GM12872 (cell line): ENCODE data around the gene TBXAS1.

Source experiments
- TF ChIP-seq, protein P1 (sequence below): IDR thresholded peaks from 3 replicates; pipeline ENCODE4 v1.5.1; 2011; ENCODE audit warnings: low read depth, mild to moderate bottlenecking, low read length, moderate library complexity; ENCODE audit not compliant: insufficient read depth

Gene TBXAS1

DNA sequence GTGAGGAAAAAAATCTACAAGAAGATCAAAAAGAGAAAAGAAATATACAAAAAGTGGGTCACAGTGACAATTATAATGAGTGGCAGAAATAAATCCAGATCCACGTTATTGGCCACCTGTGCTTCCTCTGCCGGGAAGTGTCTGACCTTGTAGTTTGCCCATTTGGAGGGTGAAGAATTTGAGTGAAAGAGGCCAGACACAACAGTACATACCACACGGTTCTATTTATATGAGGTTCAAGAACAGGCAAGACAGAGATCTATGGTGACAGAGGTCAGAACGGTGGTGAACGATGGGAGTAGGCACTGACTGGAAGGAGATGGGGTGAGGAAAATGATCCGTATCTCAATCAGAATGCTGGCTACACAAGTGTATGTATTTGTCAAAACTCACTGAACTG is 216.6 kb downstream of the TBXAS1 start:
- TF ChIP-seq, protein P1, sequence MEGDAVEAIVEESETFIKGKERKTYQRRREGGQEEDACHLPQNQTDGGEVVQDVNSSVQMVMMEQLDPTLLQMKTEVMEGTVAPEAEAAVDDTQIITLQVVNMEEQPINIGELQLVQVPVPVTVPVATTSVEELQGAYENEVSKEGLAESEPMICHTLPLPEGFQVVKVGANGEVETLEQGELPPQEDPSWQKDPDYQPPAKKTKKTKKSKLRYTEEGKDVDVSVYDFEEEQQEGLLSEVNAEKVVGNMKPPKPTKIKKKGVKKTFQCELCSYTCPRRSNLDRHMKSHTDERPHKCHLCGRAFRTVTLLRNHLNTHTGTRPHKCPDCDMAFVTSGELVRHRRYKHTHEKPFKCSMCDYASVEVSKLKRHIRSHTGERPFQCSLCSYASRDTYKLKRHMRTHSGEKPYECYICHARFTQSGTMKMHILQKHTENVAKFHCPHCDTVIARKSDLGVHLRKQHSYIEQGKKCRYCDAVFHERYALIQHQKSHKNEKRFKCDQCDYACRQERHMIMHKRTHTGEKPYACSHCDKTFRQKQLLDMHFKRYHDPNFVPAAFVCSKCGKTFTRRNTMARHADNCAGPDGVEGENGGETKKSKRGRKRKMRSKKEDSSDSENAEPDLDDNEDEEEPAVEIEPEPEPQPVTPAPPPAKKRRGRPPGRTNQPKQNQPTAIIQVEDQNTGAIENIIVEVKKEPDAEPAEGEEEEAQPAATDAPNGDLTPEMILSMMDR = no peak

DNA sequence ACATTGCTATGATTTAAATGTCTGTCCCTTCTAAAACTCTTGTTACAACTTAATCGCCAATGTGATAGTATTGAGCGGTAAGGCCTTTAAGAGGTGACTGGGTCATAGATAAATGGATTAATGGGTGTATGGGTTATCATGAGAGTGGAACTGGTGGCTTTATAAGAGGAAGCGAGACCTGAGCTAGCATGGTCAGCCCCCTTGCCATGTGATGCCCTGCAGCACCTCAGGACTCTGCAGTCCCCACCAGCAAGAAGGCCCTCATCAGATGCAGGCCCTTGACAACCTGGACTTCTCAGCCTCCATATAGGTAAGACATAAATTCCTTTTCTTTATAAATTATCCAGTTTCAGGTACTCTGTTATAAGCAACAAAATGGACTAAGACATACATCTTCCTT is 218.1 kb downstream of the TBXAS1 start:
- TF ChIP-seq, protein P1 = no peak

DNA sequence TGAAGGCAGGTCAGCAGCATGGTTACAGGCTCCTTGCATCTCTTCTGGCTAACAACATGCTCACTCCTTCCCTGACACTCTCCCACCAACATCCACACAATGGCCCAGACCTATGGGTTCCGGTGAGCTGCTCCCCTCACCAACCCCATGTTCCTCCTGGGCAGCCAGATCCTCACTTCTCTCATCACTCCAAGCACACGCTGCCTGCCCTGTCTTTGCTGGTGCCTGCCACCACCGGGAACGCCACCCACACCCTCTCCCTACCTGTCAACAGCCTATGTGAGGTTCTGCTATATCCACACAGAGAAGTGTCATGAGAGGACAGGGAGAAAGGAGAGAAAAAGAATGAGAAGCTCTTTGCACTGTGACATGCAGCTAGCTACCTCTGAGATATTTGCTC is 219.1 kb downstream of the TBXAS1 start:
- TF ChIP-seq, protein P1 = no peak

DNA sequence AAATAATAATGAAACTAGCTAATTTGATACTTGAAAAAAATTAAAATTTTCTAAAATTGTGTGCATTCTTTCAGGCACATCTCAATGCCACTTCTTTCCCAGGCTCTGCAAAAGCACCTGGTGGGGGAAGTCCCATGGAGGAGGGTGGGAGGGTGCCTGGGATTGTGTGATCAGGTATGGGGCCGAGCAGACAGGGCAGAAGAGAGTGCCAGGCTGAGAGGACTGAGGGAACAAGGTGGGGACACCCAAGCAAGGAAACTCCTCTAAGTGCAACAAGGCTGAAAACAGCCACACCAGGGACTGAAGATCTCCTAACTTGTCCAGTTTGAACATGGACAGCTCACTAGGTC is 219.9 kb downstream of the TBXAS1 start:
- TF ChIP-seq, protein P1 = no peak

DNA sequence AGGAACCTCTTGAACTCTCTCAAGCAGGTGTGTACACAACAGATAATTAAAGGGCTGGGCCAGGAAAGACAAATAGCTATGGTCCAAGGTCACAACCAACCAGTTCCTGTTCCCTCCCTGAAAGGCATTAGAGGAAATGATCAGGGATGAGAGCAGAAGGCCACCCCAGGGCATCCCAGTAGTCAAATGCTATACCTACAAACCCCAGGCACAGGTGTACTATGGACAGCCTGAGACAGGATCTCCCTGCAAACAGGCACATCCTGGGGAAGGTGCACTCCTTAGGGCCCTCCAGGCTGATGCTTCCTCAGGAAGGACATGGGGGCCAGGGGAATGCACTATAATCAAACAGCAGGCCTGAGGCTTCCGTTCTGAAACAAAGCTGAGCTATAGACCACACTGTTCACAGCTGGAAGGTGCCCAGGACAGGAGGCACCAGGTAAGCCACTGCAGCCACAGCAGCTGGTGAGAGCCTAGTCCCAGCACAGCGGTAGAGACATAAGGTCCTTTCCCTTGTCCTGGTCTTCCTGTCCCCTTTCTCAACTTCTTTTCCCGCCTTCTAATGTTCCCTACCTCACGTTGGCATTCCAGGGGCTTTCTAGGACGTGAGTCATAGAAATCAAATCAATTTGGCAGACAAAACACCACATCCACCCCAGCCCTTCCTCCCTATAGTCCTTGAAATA is 220.4 kb downstream of the TBXAS1 start:
- TF ChIP-seq, protein P1 = no peak

DNA sequence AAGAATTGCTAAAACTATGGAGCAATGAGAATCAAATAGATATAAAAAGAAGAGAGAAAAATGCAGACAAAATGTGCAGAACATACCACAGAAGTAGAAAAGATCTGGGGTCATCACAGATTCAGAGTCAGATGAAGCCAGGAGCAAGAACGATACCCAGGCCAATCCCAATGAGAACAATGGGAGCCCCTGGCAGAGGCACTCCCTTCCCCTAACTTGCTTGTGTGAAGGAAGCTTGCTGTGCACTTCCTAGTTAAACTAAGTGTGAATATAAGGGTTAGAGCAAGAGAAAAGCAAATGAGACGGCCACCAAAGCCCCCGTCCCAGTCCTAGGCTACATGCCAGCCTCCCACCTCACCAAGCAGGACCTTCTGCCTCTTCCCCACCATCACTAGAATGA is 221.0 kb downstream of the TBXAS1 start:
- TF ChIP-seq, protein P1 = no peak

DNA sequence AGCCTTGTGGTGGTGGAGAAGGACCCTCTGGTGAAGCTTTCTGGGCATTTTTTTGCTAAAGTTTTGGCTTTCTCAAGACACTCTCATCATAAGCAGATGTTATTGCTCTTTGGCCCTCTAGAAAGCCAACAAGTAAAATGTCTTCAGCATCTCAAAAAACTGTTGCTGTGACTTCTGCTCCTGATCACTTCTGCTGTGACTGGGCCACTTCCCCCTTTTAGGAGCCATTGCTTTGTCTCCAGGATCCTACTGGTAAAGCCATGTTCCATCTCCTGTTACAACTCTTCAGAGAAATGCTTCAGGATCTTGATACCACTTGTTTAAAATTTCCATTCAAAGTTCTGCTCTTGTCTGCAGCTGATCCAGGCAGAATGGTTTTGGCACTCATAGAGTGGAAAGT is 222.8 kb downstream of the TBXAS1 start:
- TF ChIP-seq, protein P1 = no peak
